ENCODE results near the gene GK2. TPM values are rescaled to one million over a fixed set of nuclear protein-coding genes. Genes with fewer than 3 reads are reported as not detected.

The GK2 gene
- total RNA-seq, 3 donors from 2014 or later, result not detected

DNA sequence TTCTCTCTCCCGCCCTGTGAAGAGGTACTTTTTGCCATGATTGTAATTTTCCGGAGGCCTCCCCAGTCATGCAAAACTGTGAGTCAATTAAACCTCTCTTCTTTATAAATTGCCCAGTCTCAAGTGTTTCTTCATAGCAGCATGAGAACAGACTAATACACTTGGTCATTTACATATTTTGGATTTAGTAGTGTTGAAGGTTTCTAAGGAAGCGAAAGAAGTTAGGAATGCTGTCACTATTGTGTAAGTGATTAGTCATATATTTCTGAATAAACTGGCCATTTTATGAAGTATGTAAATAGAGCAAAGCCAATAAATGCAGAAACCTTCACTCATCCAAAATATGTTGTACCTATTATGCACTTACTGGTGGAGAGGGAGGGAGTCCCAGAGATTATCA, 34.4 kb upstream of the GK2 start:
- DNase-seq, result no peak
- no peak for ATAC-seq
- intact Hi-C loops (cut with DNase I, micrococcal nuclease), result no loop called here
- TF ChIP-seq, protein P1, sequence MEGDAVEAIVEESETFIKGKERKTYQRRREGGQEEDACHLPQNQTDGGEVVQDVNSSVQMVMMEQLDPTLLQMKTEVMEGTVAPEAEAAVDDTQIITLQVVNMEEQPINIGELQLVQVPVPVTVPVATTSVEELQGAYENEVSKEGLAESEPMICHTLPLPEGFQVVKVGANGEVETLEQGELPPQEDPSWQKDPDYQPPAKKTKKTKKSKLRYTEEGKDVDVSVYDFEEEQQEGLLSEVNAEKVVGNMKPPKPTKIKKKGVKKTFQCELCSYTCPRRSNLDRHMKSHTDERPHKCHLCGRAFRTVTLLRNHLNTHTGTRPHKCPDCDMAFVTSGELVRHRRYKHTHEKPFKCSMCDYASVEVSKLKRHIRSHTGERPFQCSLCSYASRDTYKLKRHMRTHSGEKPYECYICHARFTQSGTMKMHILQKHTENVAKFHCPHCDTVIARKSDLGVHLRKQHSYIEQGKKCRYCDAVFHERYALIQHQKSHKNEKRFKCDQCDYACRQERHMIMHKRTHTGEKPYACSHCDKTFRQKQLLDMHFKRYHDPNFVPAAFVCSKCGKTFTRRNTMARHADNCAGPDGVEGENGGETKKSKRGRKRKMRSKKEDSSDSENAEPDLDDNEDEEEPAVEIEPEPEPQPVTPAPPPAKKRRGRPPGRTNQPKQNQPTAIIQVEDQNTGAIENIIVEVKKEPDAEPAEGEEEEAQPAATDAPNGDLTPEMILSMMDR (IDR thresholded peaks at IDR 0.05), result no peak
- no peak overlapping the region for H3K4me3 ChIP-seq
- no peaks in the 10 kb centered on the region for H3K9me3 ChIP-seq
- no peaks in the 10 kb centered on the region for H3K4me1 ChIP-seq (ENCODE audit: low read depth)
- no peaks in the 10 kb centered on the region for H3K36me3 ChIP-seq (ENCODE audit: low read depth)

DNA sequence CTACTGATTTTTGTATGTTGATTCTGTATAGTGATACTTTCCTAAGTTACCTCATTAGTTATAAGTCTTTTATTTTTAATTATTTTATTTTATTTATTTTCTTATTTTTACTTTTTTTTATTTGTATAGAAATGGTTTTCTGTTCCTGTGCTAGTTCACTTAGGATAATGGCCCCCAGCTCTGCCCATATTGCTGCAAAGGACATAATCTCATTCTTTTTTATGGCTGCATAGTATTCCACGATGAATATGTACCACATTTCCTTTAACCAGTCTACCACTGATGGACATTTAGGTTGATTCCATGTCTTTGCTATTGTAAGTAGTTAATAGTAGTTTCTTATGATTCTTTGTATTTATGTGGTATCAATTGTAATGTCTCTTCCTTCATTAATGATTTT, 31.5 kb upstream of the GK2 start:
- no peaks in the 10 kb centered on the region for H3K4me1 ChIP-seq (ENCODE audit: low read depth)
- intact Hi-C loops (cut with DNase I, micrococcal nuclease), result no loop called here
- no peak for ATAC-seq
- DNase-seq, result no peak
- TF ChIP-seq, protein P1 (IDR thresholded peaks at IDR 0.05), result no peak
- no peaks in the 10 kb centered on the region for H3K9me3 ChIP-seq
- no peaks in the 10 kb centered on the region for H3K36me3 ChIP-seq (ENCODE audit: low read depth)
- H3K4me3 ChIP-seq, result no peak overlapping the region

DNA sequence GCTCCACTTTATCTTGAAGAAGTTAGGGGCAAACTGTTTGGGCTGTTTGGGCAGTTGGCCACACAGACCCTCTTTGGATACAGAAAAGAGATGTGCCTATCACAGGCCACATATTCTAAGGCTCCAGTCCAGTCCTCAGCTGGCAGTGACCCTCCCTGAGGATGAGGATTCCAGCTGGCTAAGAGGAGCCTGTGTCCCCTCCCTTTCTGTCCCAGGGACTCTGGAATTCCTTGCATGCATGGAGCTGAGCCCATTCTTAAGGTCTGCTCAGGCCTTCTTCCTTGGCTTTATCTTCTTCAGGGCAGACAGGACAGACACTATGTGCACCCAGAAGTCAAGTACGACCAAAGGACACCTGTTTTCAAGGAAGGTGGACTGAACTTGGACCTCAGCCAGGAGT, 23.8 kb upstream of the GK2 start:
- no peak overlapping the region for H3K4me3 ChIP-seq
- H3K36me3 ChIP-seq (ENCODE audit: low read depth), result no peaks in the 10 kb centered on the region
- no peaks in the 10 kb centered on the region for H3K9me3 ChIP-seq
- no peaks in the 10 kb centered on the region for H3K4me1 ChIP-seq (ENCODE audit: low read depth)
- TF ChIP-seq, protein P1 (IDR thresholded peaks at IDR 0.05), result no peak
- intact Hi-C loops (cut with DNase I, micrococcal nuclease), result no loop called here
- DNase-seq, result no peak
- no peak for ATAC-seq

DNA sequence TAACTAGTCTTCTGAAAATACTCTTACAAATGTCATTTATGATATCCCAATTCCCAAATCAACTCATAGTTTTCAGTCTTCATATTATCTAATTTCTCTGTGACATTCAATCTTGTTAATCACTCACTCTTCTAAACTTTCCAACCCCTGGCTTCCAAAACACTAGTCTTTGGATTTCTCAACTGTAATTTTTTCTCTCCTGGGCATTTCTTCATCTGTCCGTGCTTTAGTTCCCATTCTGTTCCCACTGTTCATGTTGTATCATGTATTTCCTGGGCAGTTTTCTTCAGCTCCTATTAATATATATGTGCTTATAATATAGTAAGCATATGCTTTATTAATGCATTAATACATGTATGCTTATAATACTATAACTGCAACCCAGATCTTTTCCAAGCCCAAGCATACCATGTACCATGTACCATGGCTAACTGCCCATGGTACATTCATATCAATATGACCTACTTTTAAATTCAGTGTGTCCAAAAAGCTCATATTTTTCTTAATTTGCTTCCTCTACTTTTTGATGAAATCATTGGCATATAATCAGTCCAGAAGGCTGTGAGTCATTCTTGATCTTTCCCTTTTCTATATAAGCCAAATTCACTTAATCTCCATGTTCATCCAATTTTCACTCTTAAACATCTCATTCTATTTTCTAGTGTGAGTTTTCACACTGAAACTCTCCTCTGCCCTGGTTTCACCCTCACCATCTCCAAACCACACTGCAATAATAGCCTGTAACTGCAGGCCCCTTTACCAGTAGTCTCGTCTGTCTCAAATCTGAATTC, 21.3 kb upstream of the GK2 start:
- intact Hi-C loops (cut with DNase I, micrococcal nuclease), result no loop called here
- TF ChIP-seq, protein P1 (IDR thresholded peaks at IDR 0.05), result no peak

DNA sequence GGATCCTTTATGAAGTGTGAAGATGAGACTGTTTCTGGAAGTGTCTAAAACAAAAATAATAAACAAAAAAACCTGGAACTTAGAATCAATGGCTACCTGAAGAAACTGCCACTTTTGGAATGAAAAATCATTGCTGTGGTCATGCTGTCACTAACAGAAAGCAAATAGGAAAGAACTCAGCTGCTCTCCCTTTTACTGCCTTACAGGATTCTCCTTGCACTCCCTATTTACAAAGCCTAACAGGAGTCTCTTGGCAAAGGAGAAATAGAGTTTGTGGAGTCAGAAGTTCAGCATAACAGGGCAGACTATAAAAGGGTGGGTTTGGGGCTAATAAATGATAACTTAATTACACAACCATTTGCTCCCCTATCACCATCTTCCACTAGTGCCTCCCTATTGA, 19.0 kb upstream of the GK2 start:
- H3K9me3 ChIP-seq, result no peaks in the 10 kb centered on the region
- ATAC-seq (no peak), DNase-seq (no peak)
- intact Hi-C loops (cut with DNase I, micrococcal nuclease), result no loop called here
- no peaks in the 10 kb centered on the region for H3K36me3 ChIP-seq (ENCODE audit: low read depth)
- no peak overlapping the region for H3K4me3 ChIP-seq
- TF ChIP-seq, protein P1 (IDR thresholded peaks at IDR 0.05), result no peak
- H3K4me1 ChIP-seq (ENCODE audit: low read depth), result no peaks in the 10 kb centered on the region

More for the DNA sequence above, 21.3 kb upstream of the GK2 start:
- ATAC-seq (no peak), DNase-seq (no peak)
- Histone ChIP-seq H3K4me1 (ENCODE audit: low read depth) (no peaks in the 10 kb centered on the region), H3K4me3 (no peak overlapping the region), H3K9me3 (no peaks in the 10 kb centered on the region), H3K36me3 (ENCODE audit: low read depth) (no peaks in the 10 kb centered on the region)

All from mucosa of descending colon (tissue), 3 donors.